AG08395 (cell line): Measurements from ENCODE around the gene HSFX3.
"Not testable (repeated sequence)": the region's sequence is repeated elsewhere in the genome, so short reads cannot be mapped to it uniquely, and the experiment has no call there.

Experiments used
- DNase-seq: peaks from one replicate; pipeline ENCODE4 v3.0.0; 2012; ENCODE audit warnings: mixed read lengths, low spot score

The HSFX3 gene

GRCh38 chrX:149549701-149550100, at the start of gene HSFX3:
HSFX3 (minus strand) TSS chrX:149549924; CDS start chrX:149549852, 72 bp downstream.
- not testable (repeated sequence) for DNase-seq

GRCh38 chrX:149598603-149599002, 48.9 kb upstream of the HSFX3 start:
- not testable (repeated sequence) for DNase-seq

GRCh38 chrX:149595943-149596342, 46.2 kb upstream of the HSFX3 start:
- not testable (repeated sequence) for DNase-seq

- DNase-seq: not testable (repeated sequence)
Measured at GRCh38 chrX:149595214-149595613, 45.5 kb upstream of the HSFX3 start, which contains the start of gene HSFX2. HSFX2 (minus strand) TSS chrX:149595314; CDS start chrX:149594700, 614 bp downstream.

- not testable (repeated sequence) for DNase-seq
Measured at GRCh38 chrX:149590993-149591392, 41.3 kb upstream of the HSFX3 start.

- not testable (repeated sequence) for DNase-seq
Measured at GRCh38 chrX:149587359-149587758, 37.6 kb upstream of the HSFX3 start, which contains the start of gene MAGEA9B. MAGEA9B (minus strand) TSS chrX:149587459; CDS start chrX:149583179, 4,280 bp downstream.

GRCh38 chrX:149585631-149586030, 35.9 kb upstream of the HSFX3 start:
- DNase-seq: not testable (repeated sequence)

- DNase-seq: not testable (repeated sequence)
Measured at GRCh38 chrX:149573456-149573855, 23.7 kb upstream of the HSFX3 start.

GRCh38 chrX:149572743-149573142, 23.0 kb upstream of the HSFX3 start:
- DNase-seq: no peak

- no peak for DNase-seq
Measured at GRCh38 chrX:149571770-149572169, 22.0 kb upstream of the HSFX3 start.

- DNase-seq: peak; percentile 38
Measured at GRCh38 chrX:149570668-149571067, 20.9 kb upstream of the HSFX3 start.

GRCh38 chrX:149569770-149570169, 20.0 kb upstream of the HSFX3 start:
- no peak for DNase-seq

- no peak for DNase-seq
Measured at GRCh38 chrX:149568701-149569296, 19.1 kb upstream of the HSFX3 start.

GRCh38 chrX:149567621-149568417, 18.1 kb upstream of the HSFX3 start:
- no peak for DNase-seq

GRCh38 chrX:149563359-149563758, 13.6 kb upstream of the HSFX3 start:
- no peak for DNase-seq

- DNase-seq: not testable (repeated sequence)
Measured at GRCh38 chrX:149555251-149555650, 5.5 kb upstream of the HSFX3 start.

GRCh38 chrX:149551939-149552248, 2.2 kb upstream of the HSFX3 start:
- not testable (repeated sequence) for DNase-seq

GRCh38 chrX:149551245-149551938, 1.7 kb upstream of the HSFX3 start:
- not testable (repeated sequence) for DNase-seq

- DNase-seq: not testable (repeated sequence)
Measured at GRCh38 chrX:149550454-149550853, 730 bp upstream of the HSFX3 start.

- DNase-seq: not testable (repeated sequence)
Measured at GRCh38 chrX:149547782-149548181, 1.9 kb downstream of the HSFX3 start.

GRCh38 chrX:149546962-149547361, 2.8 kb downstream of the HSFX3 start:
- not testable (repeated sequence) for DNase-seq
